Rectal smooth muscle tissue (tissue), 1 donor: ENCODE results near the gene TIAL1.
"Not testable (repeated sequence)": the region's sequence is repeated elsewhere in the genome, so short reads cannot be mapped to it uniquely, and the experiment has no call there.

Experiments
- H3K27ac ChIP-seq: one replicate; pipeline ENCODE4 v1.7.0; 2013; ENCODE audit warnings: low read depth, low read length, inconsistent platforms
- H3K27me3 ChIP-seq: one replicate; pipeline ENCODE4 v1.7.0; 2013; ENCODE audit warnings: low read length; ENCODE audit not compliant: control insufficient read depth, insufficient read depth
- H3K36me3 ChIP-seq: one replicate; pipeline ENCODE4 v1.7.0; 2013; ENCODE audit warnings: low read length; ENCODE audit not compliant: control insufficient read depth, insufficient read depth
- H3K4me1 ChIP-seq: one replicate; pipeline ENCODE4 v1.7.0; 2013; ENCODE audit warnings: low read length; ENCODE audit not compliant: control insufficient read depth, insufficient read depth
- H3K4me3 ChIP-seq: one replicate; pipeline ENCODE4 v1.7.0; 2013; ENCODE audit warnings: low read length
- H3K9ac ChIP-seq: one replicate; pipeline ENCODE4 v1.7.0; 2013; ENCODE audit warnings: low read length

Gene TIAL1

GRCh38 chr10:119528663-119529237 is 68.0 kb downstream of the TIAL1 start:
- not testable (repeated sequence) for H3K4me3 ChIP-seq, H3K36me3 ChIP-seq, H3K9ac ChIP-seq, H3K27me3 ChIP-seq, H3K27ac ChIP-seq
- H3K4me1 ChIP-seq, result peaks cover 27% of the 10 kb centered on the region

- H3K36me3 ChIP-seq, result peaks cover 7% of the 10 kb centered on the region
- no peak overlapping the region for H3K4me3 ChIP-seq
- H3K27me3 ChIP-seq, result no peaks in the 10 kb centered on the region
- no peak overlapping the region for H3K27ac ChIP-seq
- no peak overlapping the region for H3K9ac ChIP-seq
- H3K4me1 ChIP-seq, result peaks cover 23% of the 10 kb centered on the region
Observed at GRCh38 chr10:119526621-119527592, 69.9 kb downstream of the TIAL1 start.

GRCh38 chr10:119526149-119526548 is 70.6 kb downstream of the TIAL1 start:
- H3K4me3 ChIP-seq, result no peak overlapping the region
- no peak overlapping the region for H3K9ac ChIP-seq
- H3K27ac ChIP-seq, result no peak overlapping the region
- no peaks in the 10 kb centered on the region for H3K27me3 ChIP-seq
- H3K36me3 ChIP-seq, result peaks cover 7% of the 10 kb centered on the region
- peaks cover 23% of the 10 kb centered on the region for H3K4me1 ChIP-seq

- Histone ChIP-seq H3K9ac (no peak overlapping the region), H3K4me3 (no peak overlapping the region), H3K4me1 (peaks cover 17% of the 10 kb centered on the region), H3K27me3 (no peaks in the 10 kb centered on the region), H3K27ac (no peak overlapping the region), H3K36me3 (peaks cover 7% of the 10 kb centered on the region)
Observed at GRCh38 chr10:119525116-119525515, 71.6 kb downstream of the TIAL1 start.

GRCh38 chr10:119524720-119525070 is 72.1 kb downstream of the TIAL1 start:
- no peak overlapping the region for H3K27ac ChIP-seq
- no peaks in the 10 kb centered on the region for H3K27me3 ChIP-seq
- no peak overlapping the region for H3K9ac ChIP-seq
- H3K36me3 ChIP-seq, result peaks cover 7% of the 10 kb centered on the region
- peaks cover 17% of the 10 kb centered on the region for H3K4me1 ChIP-seq
- no peak overlapping the region for H3K4me3 ChIP-seq

- H3K27me3 ChIP-seq, result no peaks in the 10 kb centered on the region
- H3K4me1 ChIP-seq, result peaks cover 17% of the 10 kb centered on the region
Observed at GRCh38 chr10:119523895-119524719, 72.7 kb downstream of the TIAL1 start.

More at GRCh38 chr10:119523895-119524719, 72.7 kb downstream of the TIAL1 start:
- Histone ChIP-seq H3K36me3 (peaks cover 7% of the 10 kb centered on the region), H3K27ac (no peak overlapping the region), H3K9ac (no peak overlapping the region), H3K4me3 (no peak overlapping the region)
